ENCODE data around the gene SHC1.

- no peak for TF ChIP-seq FOXK2 (IDR thresholded peaks at IDR 0.05)
- no peak for TF ChIP-seq ELF4 (IDR thresholded peaks at IDR 0.05)
- TF ChIP-seq PKNOX1 (IDR thresholded peaks at IDR 0.05), result no peak
- no peak for TF ChIP-seq NFRKB (IDR thresholded peaks at IDR 0.05)
- TF ChIP-seq TARDBP (IDR thresholded peaks at IDR 0.05), result no peak
- TF ChIP-seq LEF1 (IDR thresholded peaks at IDR 0.05; ENCODE audit: borderline replicate concordance), result no peak
- TF ChIP-seq ARNT (IDR thresholded peaks at IDR 0.05), result no peak
- TF ChIP-seq SP1 (IDR thresholded peaks at IDR 0.05), result no peak
- no peak for TF ChIP-seq SUZ12 (IDR thresholded peaks at IDR 0.05)
- TF ChIP-seq L3MBTL2 (conservative IDR thresholded peaks at IDR 0.05), result no peak
- TF ChIP-seq BHLHE40 (IDR thresholded peaks at IDR 0.05; ENCODE audit: borderline replicate concordance), result no peak
Measured at GRCh38 chr1:154925335-154926170, 45.0 kb downstream of the SHC1 start.

Measured in HEK293T (cell line).